NCI-H2107 treated with DMSO at 0.1 percent for 48 hours (cell line): ENCODE results near the gene CELF4.

ENCODE experiments used
- DNase-seq: peaks from one replicate; lab custom pipeline; 2025; ENCODE audit not compliant: unreplicated experiment; lab: John Stamatoyannopoulos, UW

CELF4 gene

GRCh38 chr18:37244618-37245017, 321.0 kb downstream of the CELF4 start:
- no peak for DNase-seq

GRCh38 chr18:37243741-37244140, 321.9 kb downstream of the CELF4 start:
- DNase-seq: no peak

- no peak for DNase-seq
Observed at GRCh38 chr18:37242826-37243560, 322.6 kb downstream of the CELF4 start.

- DNase-seq: no peak
Observed at GRCh38 chr18:37242091-37242490, 323.5 kb downstream of the CELF4 start.

- no peak for DNase-seq
Observed at GRCh38 chr18:37238282-37239108, 327.1 kb downstream of the CELF4 start.

GRCh38 chr18:37235583-37235982, 330.0 kb downstream of the CELF4 start:
- no peak for DNase-seq

GRCh38 chr18:37231251-37231650, 334.3 kb downstream of the CELF4 start:
- DNase-seq: no peak

- no peak for DNase-seq
Observed at GRCh38 chr18:37230768-37231167, 334.8 kb downstream of the CELF4 start.

- peak; percentile 24 for DNase-seq
Observed at GRCh38 chr18:37225279-37225678, 340.3 kb downstream of the CELF4 start.

- no peak for DNase-seq
Observed at GRCh38 chr18:37222999-37223378, 342.6 kb downstream of the CELF4 start.

GRCh38 chr18:37222354-37222998, 343.1 kb downstream of the CELF4 start:
- DNase-seq: no peak

- no peak for DNase-seq
Observed at GRCh38 chr18:37219257-37219656, 346.3 kb downstream of the CELF4 start.

- DNase-seq: no peak
Observed at GRCh38 chr18:37218022-37218590, 347.5 kb downstream of the CELF4 start.

- no peak for DNase-seq
Observed at GRCh38 chr18:37210781-37211180, 354.8 kb downstream of the CELF4 start.

- DNase-seq: no peak
Observed at GRCh38 chr18:37207343-37207742, 358.3 kb downstream of the CELF4 start.

- DNase-seq: no peak
Observed at GRCh38 chr18:37199741-37200140, 365.9 kb downstream of the CELF4 start.
